AG09319 (cell line): ENCODE measurements around the gene FAP.

Experiments used
- DNase-seq: peaks from one replicate; pipeline ENCODE4 v3.0.0-alpha.2; 2010; ENCODE audit warnings: low read depth; ENCODE audit errors: extremely low read depth
- TF ChIP-seq, protein P1 (sequence below): IDR thresholded peaks from 2 replicates; pipeline ENCODE4 v1.5.1; 2011; ENCODE audit warnings: low read depth, mild to moderate bottlenecking, inconsistent platforms, low read length, moderate library complexity

The FAP gene

DNA sequence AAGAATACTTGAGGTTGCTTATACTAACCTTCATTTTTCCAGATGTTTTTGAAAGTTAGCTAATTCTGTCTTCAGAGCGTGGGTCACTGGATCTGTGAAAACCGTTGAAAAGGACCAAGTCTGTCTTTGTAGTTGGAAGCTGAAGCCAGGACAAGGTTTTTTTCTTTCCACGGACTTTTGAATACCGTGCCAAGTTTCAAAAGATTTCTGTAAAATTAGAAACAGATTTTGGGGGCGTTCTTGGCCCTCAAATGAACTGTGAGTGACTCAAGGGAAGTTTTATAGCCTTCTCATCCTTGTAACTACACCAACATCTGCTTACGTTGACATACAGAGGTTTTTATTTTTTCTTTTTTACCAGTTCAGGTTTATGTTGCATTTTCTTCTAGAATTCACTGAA lies at the start of gene FAP:
Gene FAP, minus strand, starts transcription at position 152 of the 400 bp plus-strand sequence. Its CDS starts 118 bp downstream, at position 34.
- TF ChIP-seq, protein P1, sequence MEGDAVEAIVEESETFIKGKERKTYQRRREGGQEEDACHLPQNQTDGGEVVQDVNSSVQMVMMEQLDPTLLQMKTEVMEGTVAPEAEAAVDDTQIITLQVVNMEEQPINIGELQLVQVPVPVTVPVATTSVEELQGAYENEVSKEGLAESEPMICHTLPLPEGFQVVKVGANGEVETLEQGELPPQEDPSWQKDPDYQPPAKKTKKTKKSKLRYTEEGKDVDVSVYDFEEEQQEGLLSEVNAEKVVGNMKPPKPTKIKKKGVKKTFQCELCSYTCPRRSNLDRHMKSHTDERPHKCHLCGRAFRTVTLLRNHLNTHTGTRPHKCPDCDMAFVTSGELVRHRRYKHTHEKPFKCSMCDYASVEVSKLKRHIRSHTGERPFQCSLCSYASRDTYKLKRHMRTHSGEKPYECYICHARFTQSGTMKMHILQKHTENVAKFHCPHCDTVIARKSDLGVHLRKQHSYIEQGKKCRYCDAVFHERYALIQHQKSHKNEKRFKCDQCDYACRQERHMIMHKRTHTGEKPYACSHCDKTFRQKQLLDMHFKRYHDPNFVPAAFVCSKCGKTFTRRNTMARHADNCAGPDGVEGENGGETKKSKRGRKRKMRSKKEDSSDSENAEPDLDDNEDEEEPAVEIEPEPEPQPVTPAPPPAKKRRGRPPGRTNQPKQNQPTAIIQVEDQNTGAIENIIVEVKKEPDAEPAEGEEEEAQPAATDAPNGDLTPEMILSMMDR: no peak

GRCh38 chr2:162291748-162292147 lies 48.5 kb upstream of the FAP start:
- TF ChIP-seq, protein P1: no peak
- no peak for DNase-seq

More for the DNA sequence above, at the start of gene FAP:
- DNase-seq: peak; percentile 89

- DNase-seq: no peak
- TF ChIP-seq, protein P1: no peak
Measured at GRCh38 chr2:162282765-162283425, 39.6 kb upstream of the FAP start.

- no peak for DNase-seq
- TF ChIP-seq, protein P1: no peak
Measured at GRCh38 chr2:162280654-162281053, 37.4 kb upstream of the FAP start.

DNA sequence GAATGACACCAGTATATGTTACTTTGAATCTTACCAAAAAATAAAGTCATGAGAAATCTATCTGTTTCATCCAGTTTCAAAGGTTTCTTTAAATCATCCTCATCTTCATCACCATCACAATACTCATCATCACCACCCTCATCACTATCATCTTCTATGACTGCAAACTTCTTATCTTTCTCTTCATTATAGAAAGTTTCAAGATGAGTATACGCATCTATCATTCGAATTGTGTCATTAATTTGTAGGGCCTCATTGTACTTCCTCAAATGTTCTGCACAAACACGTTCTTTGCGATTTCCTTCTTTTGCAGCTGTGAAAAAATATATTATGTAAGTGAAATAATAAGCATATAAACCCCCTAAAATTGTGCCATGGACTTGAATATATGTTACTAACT lies 34.1 kb upstream of the FAP start:
- DNase-seq: no peak
- TF ChIP-seq, protein P1: no peak

DNA sequence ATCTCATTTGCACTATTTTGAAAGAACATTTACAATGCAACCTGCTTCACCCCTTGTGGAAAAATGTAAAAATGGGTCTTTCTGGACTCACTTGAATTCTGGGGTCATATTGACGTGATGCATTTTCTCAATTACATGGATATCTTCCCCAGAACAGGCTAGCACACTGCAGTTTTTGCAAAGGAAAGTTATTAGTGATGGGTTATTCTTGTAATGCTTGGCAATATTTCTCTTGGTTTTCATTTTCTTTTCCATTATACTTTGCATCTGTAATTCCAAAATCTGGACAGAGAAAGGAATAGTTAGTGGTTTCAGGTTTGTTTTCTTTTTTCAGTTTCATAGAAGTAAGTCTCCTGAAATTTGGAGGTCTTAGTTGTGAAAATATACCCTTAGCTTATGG lies 24.8 kb upstream of the FAP start:
- TF ChIP-seq, protein P1: no peak
- no peak for DNase-seq

DNA sequence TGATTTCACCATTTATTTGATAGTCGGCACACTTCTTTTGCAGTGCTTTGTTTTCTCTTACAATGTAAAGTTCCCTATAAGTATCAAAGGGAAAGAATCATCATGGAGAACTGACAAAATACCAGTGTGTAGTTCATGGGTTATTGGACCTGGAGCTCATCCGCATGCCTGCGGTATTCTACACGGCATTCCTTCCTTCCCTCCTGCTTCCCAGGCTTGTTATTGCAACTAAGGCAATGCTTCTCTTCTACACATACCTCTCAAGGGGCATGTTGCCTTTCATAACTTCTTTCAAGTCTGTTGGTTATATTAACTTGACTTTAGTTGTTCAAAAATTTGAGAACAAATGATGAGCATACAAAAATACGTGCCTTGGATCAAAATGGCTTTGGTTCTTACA lies 24.3 kb upstream of the FAP start:
- DNase-seq: no peak
- TF ChIP-seq, protein P1: no peak
